Mesodermal cell (in vitro differentiated cells): ENCODE results near the gene LHB.
A peak's percentile ranks its signal among the peaks of the same experiment; 100 is the strongest.
"Not testable (repeated sequence)": the region's sequence is repeated elsewhere in the genome, so short reads cannot be mapped to it uniquely, and the experiment has no call there.

Source experiments
- H3K27ac ChIP-seq: 2 replicates; pipeline ENCODE4 v1.7.0; 2013; ENCODE audit warnings: mild to moderate bottlenecking, low read depth, low read length, moderate library complexity; ENCODE audit not compliant: severe bottlenecking
- H3K36me3 ChIP-seq: 2 replicates; pipeline ENCODE4 v1.7.1; 2013; ENCODE audit warnings: mild to moderate bottlenecking, low read length, moderate library complexity; ENCODE audit not compliant: control insufficient read depth, insufficient read depth
- H3K4me1 ChIP-seq: one replicate; pipeline ENCODE4 v1.7.1; 2013; ENCODE audit warnings: mild to moderate bottlenecking, low read length; ENCODE audit not compliant: insufficient read depth, control insufficient read depth, poor library complexity, severe bottlenecking
- H3K4me3 ChIP-seq: 2 replicates; pipeline ENCODE4 v1.7.0; 2013; ENCODE audit warnings: low read length, control low read depth, mild to moderate bottlenecking; ENCODE audit not compliant: insufficient read depth, poor library complexity, severe bottlenecking; ENCODE audit errors: extremely low read depth
- H3K9me3 ChIP-seq: 2 replicates; pipeline ENCODE4 v1.7.1; 2013; ENCODE audit warnings: mild to moderate bottlenecking, low read length, moderate library complexity; ENCODE audit not compliant: control insufficient read depth
- WGBS, 2 experiments: methylation state at CpG; one replicate each; pipeline ENCODE4 v1.1.5; 2013; ENCODE audit warnings: missing lambda C conversion rate in 2 of 2; ENCODE audit not compliant: insufficient coverage in 2 of 2; 5-methylcytosine and 5-hydroxymethylcytosine counted together

The LHB gene

DNA sequence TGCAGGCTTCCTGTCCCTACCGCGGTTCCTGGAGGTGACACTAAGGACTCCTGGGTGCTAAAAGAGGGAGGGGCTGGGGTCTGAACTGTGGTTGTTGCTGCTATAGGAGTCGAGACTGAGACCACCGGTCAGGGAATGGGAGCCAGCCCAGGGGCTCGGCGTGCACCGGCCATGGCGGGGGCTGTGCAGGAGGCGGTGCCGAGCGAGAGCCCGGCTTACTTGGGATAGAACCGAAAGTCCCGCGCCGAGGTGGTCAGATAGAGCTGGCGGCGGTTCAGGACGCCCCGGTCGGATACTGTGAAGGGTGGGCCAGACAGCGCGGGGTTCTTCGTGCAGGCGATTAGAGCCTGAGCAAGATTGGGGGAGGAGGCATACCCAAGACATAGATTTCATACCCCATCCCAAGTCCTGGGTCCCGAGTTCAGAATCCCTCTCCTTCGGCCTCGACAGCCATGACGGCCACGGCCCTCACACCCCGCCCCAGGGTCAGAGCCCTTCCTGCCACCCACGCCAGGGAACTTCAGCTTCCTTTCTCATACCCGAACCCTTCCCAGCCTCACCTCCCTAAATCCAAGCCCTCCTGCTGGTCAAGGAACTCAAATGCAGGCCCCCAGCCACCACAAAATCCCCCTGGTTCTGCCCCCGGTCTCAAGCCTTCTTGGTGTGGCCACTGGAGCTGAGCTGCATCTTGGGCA lies 40.2 kb upstream of the LHB start:
- H3K4me3 ChIP-seq: peak overlapping the region; percentile 44
- not testable (repeated sequence) for H3K27ac ChIP-seq, H3K36me3 ChIP-seq, H3K9me3 ChIP-seq, H3K4me1 ChIP-seq
- 23 to 32% methylated on average over 11 to 25 of the region's 34 CpGs for WGBS, 2 experiments

DNA sequence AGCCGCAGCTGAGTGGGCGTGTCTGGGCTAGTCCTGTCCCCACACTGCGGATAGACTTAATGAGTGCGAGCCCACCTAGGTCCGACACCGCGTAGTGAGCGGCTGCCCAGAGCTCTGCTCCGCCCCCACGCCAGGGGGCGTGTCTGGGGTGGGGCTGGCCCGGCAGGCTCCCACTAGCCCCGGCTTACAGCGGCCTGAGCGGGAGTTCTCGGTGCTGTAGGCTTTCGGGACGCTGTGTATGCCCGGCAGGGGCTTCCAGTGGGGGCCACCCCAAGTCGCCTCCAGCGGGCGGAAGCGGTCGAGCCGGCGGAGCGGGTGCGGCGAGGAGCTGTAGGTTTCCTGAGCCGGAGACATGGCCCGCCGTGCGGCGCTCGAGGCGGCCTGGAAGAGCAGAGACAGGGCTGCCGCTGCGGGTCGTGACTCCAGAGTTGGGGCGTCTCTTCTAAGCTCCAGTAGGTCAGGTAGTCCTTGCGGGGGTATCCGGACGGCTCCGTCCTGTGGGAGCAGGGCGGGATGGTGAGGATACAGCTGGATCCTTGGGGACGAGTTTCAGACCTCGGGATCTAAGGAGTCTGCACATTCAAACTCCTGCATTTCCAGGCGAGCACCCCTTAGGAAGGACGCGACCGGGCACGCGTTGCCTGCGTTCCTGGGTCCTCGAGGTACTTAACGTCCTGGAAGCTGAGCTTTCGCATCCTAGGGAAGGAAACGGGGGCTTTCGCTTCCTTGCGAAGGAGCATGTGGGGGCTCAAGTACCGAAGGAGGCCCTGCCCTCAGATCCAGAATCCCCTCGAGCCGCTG lies 39.4 kb upstream of the LHB start:
- Histone ChIP-seq H3K9me3 (no peaks in the 10 kb centered on the region), H3K4me3 (peak overlapping the region; percentile 44), H3K36me3 (no peaks in the 10 kb centered on the region), H3K27ac (no peak overlapping the region), H3K4me1 (no peaks in the 10 kb centered on the region)
- 3% methylated on average over 43 to 51 of the region's 63 CpGs for WGBS, 2 experiments

DNA sequence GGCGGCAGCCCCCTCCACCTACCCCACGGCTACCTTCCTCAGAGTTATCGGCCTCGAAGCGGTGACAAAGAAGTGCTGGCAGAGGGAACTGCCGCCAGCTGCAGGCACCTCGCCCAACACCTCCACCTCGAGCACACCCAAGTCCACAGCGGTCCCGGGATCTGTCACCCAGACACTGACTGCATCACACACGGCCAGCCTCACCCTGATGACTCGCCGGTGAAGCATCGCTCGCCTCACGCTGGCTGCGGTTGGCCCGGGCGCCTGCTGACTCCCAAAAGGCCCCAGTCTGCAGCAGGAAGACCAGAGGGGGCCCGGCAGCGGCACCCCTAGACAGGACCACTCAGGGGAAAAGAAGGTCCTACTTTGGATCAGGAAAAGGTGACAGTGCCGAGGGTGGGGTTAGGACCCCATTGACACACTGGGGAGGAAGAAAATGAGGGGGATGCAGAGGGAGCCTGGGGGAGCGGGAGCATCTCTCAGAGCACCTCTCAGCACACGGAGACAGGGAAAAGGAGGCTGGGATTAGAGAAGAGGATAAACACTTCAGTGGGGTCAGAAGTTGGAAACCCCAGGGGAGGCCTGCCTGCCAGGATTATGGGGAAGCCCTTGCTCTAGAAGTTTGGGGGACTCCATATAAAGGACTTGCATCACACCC lies 33.6 kb upstream of the LHB start:
- not testable (repeated sequence) for H3K36me3 ChIP-seq, H3K27ac ChIP-seq, H3K4me3 ChIP-seq, H3K4me1 ChIP-seq, H3K9me3 ChIP-seq
- 76 to 77% methylated on average over 18 to 21 of the region's 24 CpGs for WGBS, 2 experiments

DNA sequence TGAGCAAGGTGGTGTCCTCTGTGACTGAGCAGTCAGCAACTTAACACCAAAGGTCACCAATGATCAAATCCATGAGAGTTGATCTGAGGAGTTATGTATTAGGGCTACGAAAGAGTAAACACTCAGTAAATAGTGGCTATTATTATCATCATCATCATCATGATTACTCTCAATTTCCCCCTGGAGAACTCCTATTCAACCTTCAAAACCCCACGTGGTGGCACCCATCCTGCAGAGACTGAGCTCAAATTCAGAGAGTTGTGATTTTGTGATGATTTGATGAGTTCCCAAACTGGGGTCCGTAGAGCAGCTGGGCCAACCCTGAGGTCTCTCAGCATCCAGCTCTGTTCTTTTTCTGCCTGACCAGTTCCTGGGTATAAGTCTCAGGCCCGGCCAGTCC lies 32.9 kb upstream of the LHB start:
- H3K36me3 ChIP-seq, H3K4me3 ChIP-seq, H3K27ac ChIP-seq, H3K4me1 ChIP-seq, H3K9me3 ChIP-seq: not testable (repeated sequence)
- WGBS, 2 experiments: no CpG with 5 or more reads among the region's 4 CpGs

DNA sequence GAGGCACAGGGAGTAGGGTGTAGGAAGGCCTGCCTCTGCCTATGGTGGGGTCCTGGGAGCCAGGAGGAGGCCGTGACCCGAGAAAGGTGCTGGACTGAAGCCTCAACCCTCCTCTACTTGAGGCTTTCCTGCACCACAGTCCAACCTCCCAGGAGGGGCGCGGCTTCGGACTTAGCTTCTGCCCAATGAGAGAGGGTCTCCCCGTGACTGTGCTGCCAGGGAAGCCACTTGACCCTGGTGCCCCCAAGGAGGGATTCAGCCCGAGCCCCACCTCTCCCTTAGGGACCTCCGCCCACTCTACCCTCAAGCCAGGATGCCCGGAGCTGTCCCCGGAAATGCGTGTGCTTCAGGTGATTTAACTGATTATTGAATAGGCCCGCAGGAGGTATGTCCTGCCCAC lies 32.1 kb upstream of the LHB start, which contains the start of gene CGB8:
Gene CGB8 (minus strand): TSS at position 101 of the 400 bp plus-strand sequence. CDS start 372 bp downstream, outside the sequence.
- 87 to 93% methylated on average over 3 to 6 of the region's 12 CpGs for WGBS, 2 experiments
- H3K36me3 ChIP-seq, H3K4me3 ChIP-seq, H3K4me1 ChIP-seq, H3K9me3 ChIP-seq, H3K27ac ChIP-seq: not testable (repeated sequence)

DNA sequence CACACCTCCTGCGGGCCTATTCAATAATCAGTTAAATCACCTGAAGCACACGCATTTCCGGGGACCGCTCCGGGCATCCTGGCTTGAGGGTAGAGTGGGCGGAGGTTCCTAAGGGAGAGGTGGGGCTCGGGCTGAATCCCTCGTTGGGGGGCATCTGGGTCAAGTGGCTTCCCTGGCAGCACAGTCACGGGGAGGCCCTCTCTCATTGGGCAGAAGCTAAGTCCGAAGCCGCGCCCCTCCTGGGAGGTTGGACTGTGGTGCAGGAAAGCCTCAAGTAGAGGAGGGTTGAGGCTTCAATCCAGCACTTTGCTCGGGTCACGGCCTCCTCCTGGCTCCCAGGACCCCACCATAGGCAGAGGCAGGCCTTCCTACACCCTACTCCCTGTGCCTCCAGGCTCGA lies 26.7 kb upstream of the LHB start, which contains the start of gene CGB5:
Gene CGB5 (plus strand): TSS at position 301 of the 400 bp plus-strand sequence. CDS start 362 bp downstream, outside the sequence.
- not testable (repeated sequence) for H3K36me3 ChIP-seq, H3K4me3 ChIP-seq, H3K27ac ChIP-seq, H3K9me3 ChIP-seq, H3K4me1 ChIP-seq
- WGBS, 2 experiments: 77 to 78% methylated on average over 6 to 10 of the region's 15 CpGs

DNA sequence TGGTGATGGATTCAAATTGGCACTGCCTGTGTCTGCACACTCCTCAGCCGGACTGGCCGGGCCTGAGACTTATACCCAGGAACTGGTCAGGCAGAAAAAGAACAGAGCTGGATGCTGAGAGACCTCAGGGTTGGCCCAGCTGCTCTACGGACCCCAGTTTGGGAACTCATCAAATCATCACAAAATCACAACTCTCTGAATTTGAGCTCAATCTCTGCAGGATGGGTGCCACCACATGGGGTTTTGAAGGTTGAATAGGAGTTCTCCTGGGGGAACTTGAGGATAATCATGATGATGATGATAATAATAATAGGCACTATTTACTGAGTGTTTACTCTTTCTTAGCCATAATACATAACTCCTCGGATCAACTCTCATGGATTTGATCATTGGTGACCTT lies 25.8 kb upstream of the LHB start:
- not testable (repeated sequence) for H3K36me3 ChIP-seq, H3K9me3 ChIP-seq, H3K4me1 ChIP-seq, H3K4me3 ChIP-seq, H3K27ac ChIP-seq
- WGBS, 2 experiments: no CpG with 5 or more reads among the region's 4 CpGs

DNA sequence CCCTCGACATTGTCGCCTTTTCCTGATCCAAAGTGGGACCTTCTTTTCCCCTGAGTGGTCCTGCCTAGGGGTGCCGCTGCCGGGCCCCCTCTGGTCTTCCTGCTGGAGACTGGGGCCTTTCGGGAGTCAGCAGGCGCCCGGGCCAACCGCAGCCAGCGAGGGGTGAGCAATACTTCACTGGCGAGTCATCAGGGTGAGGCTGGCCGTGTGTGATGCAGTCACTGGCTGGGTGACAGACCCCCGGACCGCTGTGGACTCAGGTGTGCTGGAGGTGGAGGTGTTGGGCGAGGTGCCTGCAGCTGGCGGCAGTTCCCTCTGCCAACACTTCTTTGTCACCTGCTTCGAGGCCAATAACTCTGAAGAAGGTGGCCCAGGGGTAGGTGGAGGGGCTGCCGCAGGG lies 25.3 kb upstream of the LHB start:
- no peak overlapping the region for H3K4me3 ChIP-seq
- H3K4me1 ChIP-seq: peaks cover 9% of the 10 kb centered on the region
- 69 to 70% methylated on average over 10 to 15 of the region's 17 CpGs for WGBS, 2 experiments
- no peaks in the 10 kb centered on the region for H3K9me3 ChIP-seq
- no peaks in the 10 kb centered on the region for H3K36me3 ChIP-seq
- H3K27ac ChIP-seq: no peak overlapping the region

DNA sequence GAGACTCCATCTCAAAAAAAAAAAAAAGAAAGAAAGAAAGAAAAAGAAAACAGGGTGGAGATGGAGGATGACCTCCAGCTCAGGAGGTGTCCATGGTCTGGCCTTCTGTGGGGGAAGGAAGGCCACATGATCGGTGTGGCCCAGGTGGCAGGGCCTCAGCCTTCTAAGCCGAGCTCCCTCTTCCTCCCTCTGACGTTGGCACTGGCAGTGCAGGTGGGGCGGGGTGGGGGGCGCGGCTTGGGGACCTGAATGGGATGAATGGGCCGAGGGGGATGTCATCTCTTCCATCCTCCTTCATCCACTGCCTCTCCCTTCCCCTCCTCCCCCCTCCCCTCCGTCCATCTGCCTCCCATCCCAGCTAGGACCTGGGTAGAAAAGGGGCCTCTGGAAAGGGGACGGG lies 22.8 kb upstream of the LHB start:
- not testable (repeated sequence) for H3K9me3 ChIP-seq, H3K36me3 ChIP-seq, H3K4me3 ChIP-seq, H3K4me1 ChIP-seq, H3K27ac ChIP-seq
- 100% methylated on average over 1 of the region's 9 CpGs; no CpG with 5 or more reads in 1 of the 2 experiments for WGBS, 2 experiments

DNA sequence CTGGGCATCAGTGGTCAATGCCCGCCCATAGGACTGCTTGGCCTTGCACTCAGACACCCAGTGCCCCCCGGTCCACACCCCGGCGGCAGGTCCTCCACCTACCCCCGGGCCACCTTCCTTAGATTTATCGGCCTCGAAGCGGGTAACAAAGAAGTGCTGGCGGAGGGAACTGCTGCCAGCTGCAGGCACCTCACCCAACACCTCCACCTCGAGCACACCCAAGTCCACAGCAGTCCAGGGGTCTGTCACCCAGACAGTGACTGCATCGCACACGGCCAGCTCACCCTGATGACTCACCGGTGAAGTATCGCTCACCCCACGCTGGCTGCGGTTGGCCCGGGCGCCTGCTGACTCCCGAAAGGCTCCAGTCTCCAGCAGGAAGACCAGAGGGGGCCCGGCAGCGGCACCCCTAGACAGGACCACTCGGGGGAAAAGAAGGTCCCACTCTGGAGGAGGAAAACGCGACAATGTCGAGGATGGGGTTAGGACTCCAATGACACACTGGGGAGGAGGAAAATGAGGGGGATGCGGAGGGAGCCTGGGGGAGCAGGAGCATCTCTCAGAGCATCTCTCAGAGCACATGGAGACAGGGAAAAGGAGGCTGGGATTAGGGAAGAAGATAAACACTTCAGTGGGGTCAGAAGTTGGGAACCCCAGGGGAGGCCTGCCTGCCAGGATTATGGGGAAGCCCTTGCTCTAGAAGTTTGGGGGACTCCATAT lies 21.8 kb upstream of the LHB start:
- 81 to 83% methylated on average over 19 to 24 of the region's 26 CpGs for WGBS, 2 experiments
- not testable (repeated sequence) for H3K36me3 ChIP-seq, H3K27ac ChIP-seq, H3K9me3 ChIP-seq, H3K4me3 ChIP-seq, H3K4me1 ChIP-seq
